Transverse colon (tissue), 4 donors: ENCODE results near the gene CHTF18.

ENCODE experiments used
- EP300 ChIP-seq: sonication (generic); formaldehyde crosslinking; IDR thresholded peaks from one replicate; pipeline ENCODE4 v1.6.1; 2017; ENCODE audit warnings: antibody characterized with exemption, low read depth
- POLR2A ChIP-seq: fragments of 450-650 bp; IDR thresholded peaks from one replicate; pipeline ENCODE4 v1.6.1; 2016; ENCODE audit warnings: antibody characterized with exemption, mild to moderate bottlenecking, moderate library complexity
- POLR2AphosphoS5 ChIP-seq, 3 donors: sonication (generic); formaldehyde crosslinking; IDR thresholded peaks; one replicate each; pipeline ENCODE4 v1.6.1; 2016; ENCODE audit warnings: antibody characterized with exemption in 3 of 3
- TF ChIP-seq, protein P1 (sequence below), 5 experiments: fragments of 200-600 bp in 3 of 5; fragments of 450-650 bp in 2 of 5; sonication (generic) in 3 of 5; IDR thresholded peaks; 1 replicate in 2 of 5; 2 replicates in 3 of 5; pipeline ENCODE4 v1.5.1; 2016 to 2017; ENCODE audit warnings: antibody characterized with exemption in 5 of 5, inconsistent platforms in 3 of 5, mild to moderate bottlenecking in 2 of 5, moderate library complexity in 1 of 5

- TF ChIP-seq, protein P1, sequence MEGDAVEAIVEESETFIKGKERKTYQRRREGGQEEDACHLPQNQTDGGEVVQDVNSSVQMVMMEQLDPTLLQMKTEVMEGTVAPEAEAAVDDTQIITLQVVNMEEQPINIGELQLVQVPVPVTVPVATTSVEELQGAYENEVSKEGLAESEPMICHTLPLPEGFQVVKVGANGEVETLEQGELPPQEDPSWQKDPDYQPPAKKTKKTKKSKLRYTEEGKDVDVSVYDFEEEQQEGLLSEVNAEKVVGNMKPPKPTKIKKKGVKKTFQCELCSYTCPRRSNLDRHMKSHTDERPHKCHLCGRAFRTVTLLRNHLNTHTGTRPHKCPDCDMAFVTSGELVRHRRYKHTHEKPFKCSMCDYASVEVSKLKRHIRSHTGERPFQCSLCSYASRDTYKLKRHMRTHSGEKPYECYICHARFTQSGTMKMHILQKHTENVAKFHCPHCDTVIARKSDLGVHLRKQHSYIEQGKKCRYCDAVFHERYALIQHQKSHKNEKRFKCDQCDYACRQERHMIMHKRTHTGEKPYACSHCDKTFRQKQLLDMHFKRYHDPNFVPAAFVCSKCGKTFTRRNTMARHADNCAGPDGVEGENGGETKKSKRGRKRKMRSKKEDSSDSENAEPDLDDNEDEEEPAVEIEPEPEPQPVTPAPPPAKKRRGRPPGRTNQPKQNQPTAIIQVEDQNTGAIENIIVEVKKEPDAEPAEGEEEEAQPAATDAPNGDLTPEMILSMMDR (IDR thresholded peaks at IDR 0.05): no peak
- TF ChIP-seq POLR2A: no peak
- no peak for TF ChIP-seq EP300
- no peak for TF ChIP-seq POLR2AphosphoS5 (IDR thresholded peaks at IDR 0.05)
Measured at GRCh38 chr16:795580-796229, 7.3 kb downstream of the CHTF18 start.
